Esophagus squamous epithelium (tissue), 4 donors: ENCODE measurements around the gene MON1A.

Experiments used
- POLR2A ChIP-seq, 4 donors: fragments of 450-650 bp; IDR thresholded peaks; one replicate each; pipeline ENCODE4 v1.6.1; 2017; ENCODE audit warnings: antibody characterized with exemption in 4 of 4, mild to moderate bottlenecking in 4 of 4, moderate library complexity in 3 of 4
- TF ChIP-seq, protein P1 (sequence below), 6 experiments: fragments of 450-650 bp in 4 of 6; fragments of 200-600 bp in 2 of 6; sonication (generic) in 2 of 6; IDR thresholded peaks; one replicate each; pipeline ENCODE4 v1.5.1; 2016 to 2019; ENCODE audit warnings: antibody characterized with exemption in 6 of 6, mild to moderate bottlenecking in 4 of 6, moderate library complexity in 4 of 6

DNA sequence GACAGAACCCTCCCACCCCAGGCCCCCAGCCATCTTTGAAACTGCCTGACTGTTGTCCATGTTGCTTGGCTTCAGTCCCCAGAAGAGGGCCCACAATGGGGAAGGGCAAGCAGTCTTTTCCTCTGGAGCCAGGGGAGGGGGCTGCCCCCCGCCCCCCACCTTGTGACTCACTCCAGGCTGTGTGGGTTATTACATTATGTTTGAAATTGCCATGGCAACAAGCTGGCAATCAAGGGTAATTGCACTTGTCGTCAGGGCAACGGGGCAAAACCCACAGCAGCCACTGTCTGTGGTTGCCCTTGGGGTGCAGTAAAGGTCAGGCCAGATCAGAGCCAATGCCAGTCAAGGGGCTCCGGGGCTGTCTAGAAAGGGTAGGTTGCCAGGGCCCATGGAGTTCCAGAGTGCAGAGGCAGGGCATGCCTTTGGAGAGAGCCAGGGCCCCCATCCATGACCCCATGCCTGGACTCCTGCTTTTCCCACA lies 56.8 kb downstream of the MON1A start:
- TF ChIP-seq, protein P1, sequence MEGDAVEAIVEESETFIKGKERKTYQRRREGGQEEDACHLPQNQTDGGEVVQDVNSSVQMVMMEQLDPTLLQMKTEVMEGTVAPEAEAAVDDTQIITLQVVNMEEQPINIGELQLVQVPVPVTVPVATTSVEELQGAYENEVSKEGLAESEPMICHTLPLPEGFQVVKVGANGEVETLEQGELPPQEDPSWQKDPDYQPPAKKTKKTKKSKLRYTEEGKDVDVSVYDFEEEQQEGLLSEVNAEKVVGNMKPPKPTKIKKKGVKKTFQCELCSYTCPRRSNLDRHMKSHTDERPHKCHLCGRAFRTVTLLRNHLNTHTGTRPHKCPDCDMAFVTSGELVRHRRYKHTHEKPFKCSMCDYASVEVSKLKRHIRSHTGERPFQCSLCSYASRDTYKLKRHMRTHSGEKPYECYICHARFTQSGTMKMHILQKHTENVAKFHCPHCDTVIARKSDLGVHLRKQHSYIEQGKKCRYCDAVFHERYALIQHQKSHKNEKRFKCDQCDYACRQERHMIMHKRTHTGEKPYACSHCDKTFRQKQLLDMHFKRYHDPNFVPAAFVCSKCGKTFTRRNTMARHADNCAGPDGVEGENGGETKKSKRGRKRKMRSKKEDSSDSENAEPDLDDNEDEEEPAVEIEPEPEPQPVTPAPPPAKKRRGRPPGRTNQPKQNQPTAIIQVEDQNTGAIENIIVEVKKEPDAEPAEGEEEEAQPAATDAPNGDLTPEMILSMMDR (IDR thresholded peaks at IDR 0.05), result no peak
- TF ChIP-seq POLR2A (IDR thresholded peaks at IDR 0.05), result no peak
